HEK293 (cell line): ENCODE measurements around the gene DUSP23.

ENCODE experiments used
- CTCF ChIP-seq: fragments of 450-650 bp; formaldehyde crosslinking; IDR thresholded peaks from 2 replicates; pipeline ENCODE4 v1.5.1; 2016; ENCODE audit warnings: missing biosample characterization, missing genetic modification characterization
- GLI2 ChIP-seq: fragments of 450-650 bp; formaldehyde crosslinking; IDR thresholded peaks from 2 replicates; pipeline ENCODE4; 2017; ENCODE audit warnings: missing biosample characterization, missing genetic modification characterization, low read depth, borderline replicate concordance
- IKZF3 ChIP-seq: fragments of 450-650 bp; IDR thresholded peaks from 2 replicates; pipeline ENCODE4 v1.5.0; 2018; ENCODE audit warnings: missing biosample characterization, mild to moderate bottlenecking, missing genetic modification characterization, moderate library complexity
- KLF16 ChIP-seq: fragments of 450-650 bp; formaldehyde crosslinking; IDR thresholded peaks from 2 replicates; pipeline ENCODE4 v1.5.1; 2017; ENCODE audit warnings: missing biosample characterization, missing genetic modification characterization
- SP3 ChIP-seq: fragments of 450-650 bp; formaldehyde crosslinking; IDR thresholded peaks from 2 replicates; pipeline ENCODE4 v1.5.1; 2016; ENCODE audit warnings: missing biosample characterization, missing genetic modification characterization
- ZNF121 ChIP-seq: fragments of 450-650 bp; formaldehyde crosslinking; IDR thresholded peaks from 2 replicates; pipeline ENCODE4 v1.5.1; 2016; ENCODE audit warnings: missing biosample characterization, missing genetic modification characterization
- ZNF2 ChIP-seq: fragments of 450-650 bp; formaldehyde crosslinking; IDR thresholded peaks from 2 replicates; pipeline ENCODE4 v1.5.1; 2016; ENCODE audit warnings: missing biosample characterization, missing genetic modification characterization
- ZNF274 ChIP-seq, 2 experiments: fragments of 200-500 bp in 1 of 2; fragments of 450-650 bp in 1 of 2; sonication (Bioruptor generic) in 1 of 2; formaldehyde crosslinking in 1 of 2; IDR thresholded peaks; 2 replicates each; pipeline versions ENCODE4 v1.5.1 to v1.6.1; 2014 to 2016; ENCODE audit warnings: borderline replicate concordance in 1 of 2, inconsistent platforms in 1 of 2, low read length in 1 of 2, missing biosample characterization in 1 of 2, missing genetic modification characterization in 1 of 2
- ZNF366 ChIP-seq: fragments of 450-650 bp; formaldehyde crosslinking; conservative IDR thresholded peaks from 2 replicates; pipeline ENCODE4 v1.5.1; 2016; ENCODE audit warnings: missing biosample characterization, missing genetic modification characterization
- ZNF560 ChIP-seq: fragments of 450-650 bp; formaldehyde crosslinking; IDR thresholded peaks from 2 replicates; pipeline ENCODE4 v1.5.1; 2017; ENCODE audit warnings: missing biosample characterization, missing genetic modification characterization, borderline replicate concordance
- ZNF768 ChIP-seq: fragments of 450-650 bp; formaldehyde crosslinking; IDR thresholded peaks from 2 replicates; pipeline ENCODE4 v1.5.1; 2018; ENCODE audit warnings: missing biosample characterization, mild to moderate bottlenecking, missing genetic modification characterization
- ZNF777 ChIP-seq: fragments of 450-650 bp; formaldehyde crosslinking; IDR thresholded peaks from 2 replicates; pipeline ENCODE4 v1.5.1; 2017; ENCODE audit warnings: missing biosample characterization, missing genetic modification characterization, borderline replicate concordance
- ZXDB ChIP-seq: fragments of 450-650 bp; formaldehyde crosslinking; IDR thresholded peaks from 2 replicates; pipeline ENCODE4 v1.5.1; 2016; ENCODE audit warnings: missing biosample characterization, missing genetic modification characterization

- no peak for TF ChIP-seq ZNF121 (tag by site-specific recombination)
- TF ChIP-seq KLF16: no peak
- no peak for TF ChIP-seq CTCF (tag by site-specific recombination)
- no peak for TF ChIP-seq ZNF274 (IDR thresholded peaks at IDR 0.05; ENCODE audit: low read length)
- no peak for TF ChIP-seq ZNF274 (tag by site-specific recombination; IDR thresholded peaks at IDR 0.05; ENCODE audit: borderline replicate concordance)
- peak; percentile 15; the same call in 1 of the 2 replicates for TF ChIP-seq GLI2 (tag by site-specific recombination)
- TF ChIP-seq ZNF560 (tag by site-specific recombination): no peak
- TF ChIP-seq SP3: no peak
- TF ChIP-seq ZXDB (tag by site-specific recombination): no peak
- TF ChIP-seq IKZF3: 0 out of 2 replicates have a peak, but pooled peaks have one; percentile 57
- no peak for TF ChIP-seq ZNF366 (tag by site-specific recombination)
- no peak for TF ChIP-seq ZNF2 (tag by site-specific recombination)
- TF ChIP-seq ZNF777 (tag by site-specific recombination): no peak
- TF ChIP-seq ZNF768 (tag by site-specific recombination): no peak
Observed at GRCh38 chr1:159831412-159832141, 50.8 kb downstream of the DUSP23 start.
